Activated naive CD4-positive, alpha-beta T cell treated with anti-CD3 and anti-CD28 coated beads, Interleukin-2, amount 50 U/mL, for 24 hours (primary cell): ENCODE results near the gene GALM.
"Not testable (repeated sequence)": the region's sequence is repeated elsewhere in the genome, so short reads cannot be mapped to it uniquely, and the experiment has no call there.

Source experiments
- H3K27ac Mint-ChIP-seq: one replicate; pipeline ENCODE4 v1.8.0; 2021; ENCODE audit warnings: mild to moderate bottlenecking, mixed read lengths
- H3K27me3 Mint-ChIP-seq: one replicate; pipeline ENCODE4 v1.8.0; 2021; ENCODE audit warnings: mixed read lengths
- H3K36me3 Mint-ChIP-seq: one replicate; pipeline ENCODE4 v1.8.0; 2021; ENCODE audit warnings: mixed read lengths
- H3K4me1 Mint-ChIP-seq: one replicate; pipeline ENCODE4 v1.8.0; 2021; ENCODE audit warnings: mixed read lengths
- H3K4me3 Mint-ChIP-seq: one replicate; pipeline ENCODE4 v1.8.0; 2021; ENCODE audit warnings: mild to moderate bottlenecking, mixed read lengths
- H3K9me3 Mint-ChIP-seq: one replicate; pipeline ENCODE4 v1.8.0; 2021; ENCODE audit warnings: mixed read lengths

The GALM gene

GRCh38 chr2:38731090-38731489 is 65.2 kb downstream of the GALM start:
- Mint-ChIP-seq H3K27me3 (no peaks in the 10 kb centered on the region), H3K27ac (no peak overlapping the region), H3K36me3 (peaks cover 8% of the 10 kb centered on the region), H3K4me3 (no peak overlapping the region), H3K9me3 (no peaks in the 10 kb centered on the region), H3K4me1 (peaks cover 3% of the 10 kb centered on the region)

GRCh38 chr2:38731684-38732221 is 65.8 kb downstream of the GALM start:
- H3K9me3 Mint-ChIP-seq = no peaks in the 10 kb centered on the region
- H3K27me3 Mint-ChIP-seq = no peaks in the 10 kb centered on the region
- H3K4me1 Mint-ChIP-seq = peaks cover 4% of the 10 kb centered on the region
- H3K36me3 Mint-ChIP-seq = peaks cover 8% of the 10 kb centered on the region
- H3K4me3 Mint-ChIP-seq = no peak overlapping the region
- H3K27ac Mint-ChIP-seq = no peak overlapping the region

- Mint-ChIP-seq H3K4me3 (no peak overlapping the region), H3K4me1 (peaks cover 11% of the 10 kb centered on the region), H3K9me3 (no peaks in the 10 kb centered on the region), H3K36me3 (peaks cover 12% of the 10 kb centered on the region), H3K27me3 (no peaks in the 10 kb centered on the region), H3K27ac (peak overlapping the region; percentile 47)
Measured at GRCh38 chr2:38733300-38733971, 67.5 kb downstream of the GALM start.

GRCh38 chr2:38734299-38735058 is 68.6 kb downstream of the GALM start:
- peak overlapping the region; percentile 30 for H3K27ac Mint-ChIP-seq
- H3K4me3 Mint-ChIP-seq = no peak overlapping the region
- peaks cover 16% of the 10 kb centered on the region for H3K36me3 Mint-ChIP-seq

GRCh38 chr2:38735999-38736320 is 70.0 kb downstream of the GALM start:
- H3K36me3 Mint-ChIP-seq = peaks cover 12% of the 10 kb centered on the region
- H3K4me3 Mint-ChIP-seq = no peak overlapping the region
- peak overlapping the region; percentile 35 for H3K27ac Mint-ChIP-seq

More at GRCh38 chr2:38734299-38735058, 68.6 kb downstream of the GALM start:
- no peaks in the 10 kb centered on the region for H3K9me3 Mint-ChIP-seq
- no peaks in the 10 kb centered on the region for H3K27me3 Mint-ChIP-seq
- H3K4me1 Mint-ChIP-seq = peaks cover 20% of the 10 kb centered on the region

GRCh38 chr2:38737000-38737698 is 71.2 kb downstream of the GALM start:
- not testable (repeated sequence) for H3K27ac Mint-ChIP-seq, H3K27me3 Mint-ChIP-seq, H3K9me3 Mint-ChIP-seq, H3K4me3 Mint-ChIP-seq, H3K36me3 Mint-ChIP-seq
- peaks cover 39% of the 10 kb centered on the region for H3K4me1 Mint-ChIP-seq

More at GRCh38 chr2:38735999-38736320, 70.0 kb downstream of the GALM start:
- H3K27me3 Mint-ChIP-seq = no peaks in the 10 kb centered on the region
- peaks cover 30% of the 10 kb centered on the region for H3K4me1 Mint-ChIP-seq
- H3K9me3 Mint-ChIP-seq = no peaks in the 10 kb centered on the region

- Mint-ChIP-seq H3K27ac (peak overlapping the region; percentile 87), H3K4me3 (no peak overlapping the region)
Measured at GRCh38 chr2:38737925-38738324, 72.0 kb downstream of the GALM start.

GRCh38 chr2:38739524-38739923 is 73.6 kb downstream of the GALM start:
- Mint-ChIP-seq H3K27me3 (no peaks in the 10 kb centered on the region), H3K9me3 (no peaks in the 10 kb centered on the region), H3K4me1 (peaks cover 55% of the 10 kb centered on the region), H3K27ac (peak overlapping the region; percentile 95), H3K36me3 (peaks cover 15% of the 10 kb centered on the region), H3K4me3 (no peak overlapping the region)

More at GRCh38 chr2:38737925-38738324, 72.0 kb downstream of the GALM start:
- Mint-ChIP-seq H3K36me3 (peaks cover 11% of the 10 kb centered on the region), H3K4me1 (peaks cover 43% of the 10 kb centered on the region), H3K9me3 (no peaks in the 10 kb centered on the region), H3K27me3 (no peaks in the 10 kb centered on the region)

GRCh38 chr2:38740851-38741731 is 75.2 kb downstream of the GALM start:
- Mint-ChIP-seq H3K4me1 (peaks cover 67% of the 10 kb centered on the region), H3K4me3 (no peak overlapping the region), H3K27me3 (no peaks in the 10 kb centered on the region), H3K9me3 (no peaks in the 10 kb centered on the region), H3K27ac (peak overlapping the region; percentile 46), H3K36me3 (peaks cover 23% of the 10 kb centered on the region)

GRCh38 chr2:38742797-38743559 is 77.1 kb downstream of the GALM start:
- Mint-ChIP-seq H3K4me3 (no peak overlapping the region), H3K4me1 (peaks cover 82% of the 10 kb centered on the region)

GRCh38 chr2:38743672-38744398 is 77.9 kb downstream of the GALM start:
- no peaks in the 10 kb centered on the region for H3K27me3 Mint-ChIP-seq
- peak overlapping the region; percentile 97 for H3K4me3 Mint-ChIP-seq
- H3K36me3 Mint-ChIP-seq = peaks cover 42% of the 10 kb centered on the region
- peaks cover 83% of the 10 kb centered on the region for H3K4me1 Mint-ChIP-seq
- H3K27ac Mint-ChIP-seq = peak overlapping the region; percentile 46
- no peaks in the 10 kb centered on the region for H3K9me3 Mint-ChIP-seq

More at GRCh38 chr2:38742797-38743559, 77.1 kb downstream of the GALM start:
- Mint-ChIP-seq H3K36me3 (peaks cover 37% of the 10 kb centered on the region), H3K27ac (no peak overlapping the region), H3K27me3 (no peaks in the 10 kb centered on the region), H3K9me3 (no peaks in the 10 kb centered on the region)

GRCh38 chr2:38744399-38744780 is 78.5 kb downstream of the GALM start:
- H3K9me3 Mint-ChIP-seq = no peaks in the 10 kb centered on the region
- H3K27ac Mint-ChIP-seq = peak overlapping the region; percentile 25
- H3K4me3 Mint-ChIP-seq = peak overlapping the region; percentile 97
- H3K27me3 Mint-ChIP-seq = no peaks in the 10 kb centered on the region
- peaks cover 44% of the 10 kb centered on the region for H3K36me3 Mint-ChIP-seq
- peaks cover 83% of the 10 kb centered on the region for H3K4me1 Mint-ChIP-seq

GRCh38 chr2:38745267-38745666 is 79.4 kb downstream of the GALM start:
- Mint-ChIP-seq H3K36me3 (peaks cover 52% of the 10 kb centered on the region), H3K4me1 (peaks cover 81% of the 10 kb centered on the region), H3K9me3 (no peaks in the 10 kb centered on the region), H3K4me3 (peak overlapping the region; percentile 97), H3K27ac (peak overlapping the region; percentile 90), H3K27me3 (no peaks in the 10 kb centered on the region)

GRCh38 chr2:38747007-38747424 is 81.1 kb downstream of the GALM start:
- no peaks in the 10 kb centered on the region for H3K9me3 Mint-ChIP-seq
- H3K36me3 Mint-ChIP-seq = peaks cover 56% of the 10 kb centered on the region
- peak overlapping the region; percentile 90 for H3K27ac Mint-ChIP-seq
- H3K4me3 Mint-ChIP-seq = peak overlapping the region; percentile 97
- H3K4me1 Mint-ChIP-seq = peaks cover 75% of the 10 kb centered on the region
- H3K27me3 Mint-ChIP-seq = no peaks in the 10 kb centered on the region
